Coronary artery (tissue), 2 donors: Measurements from ENCODE around the gene LLPH.

ENCODE experiments used
- DNase-seq: peaks from one replicate; pipeline ENCODE4 v3.0.0-alpha.2; 2017; ENCODE audit warnings: low spot score
- H3K27ac ChIP-seq, 2 donors: fragments of 200-600 bp; sonication (generic); one replicate each; pipeline ENCODE4 v1.5.1; 2016 to 2019
- H3K4me3 ChIP-seq: fragments of 200-600 bp; sonication (generic); 2 replicates; pipeline ENCODE4 v1.5.1; 2016; ENCODE audit warnings: mild to moderate bottlenecking, moderate library complexity
- TF ChIP-seq, protein P1 (sequence below): fragments of 200-600 bp; sonication (generic); IDR thresholded peaks from one replicate; pipeline ENCODE4 v1.5.1; 2019; ENCODE audit warnings: antibody characterized with exemption

The LLPH gene

DNA sequence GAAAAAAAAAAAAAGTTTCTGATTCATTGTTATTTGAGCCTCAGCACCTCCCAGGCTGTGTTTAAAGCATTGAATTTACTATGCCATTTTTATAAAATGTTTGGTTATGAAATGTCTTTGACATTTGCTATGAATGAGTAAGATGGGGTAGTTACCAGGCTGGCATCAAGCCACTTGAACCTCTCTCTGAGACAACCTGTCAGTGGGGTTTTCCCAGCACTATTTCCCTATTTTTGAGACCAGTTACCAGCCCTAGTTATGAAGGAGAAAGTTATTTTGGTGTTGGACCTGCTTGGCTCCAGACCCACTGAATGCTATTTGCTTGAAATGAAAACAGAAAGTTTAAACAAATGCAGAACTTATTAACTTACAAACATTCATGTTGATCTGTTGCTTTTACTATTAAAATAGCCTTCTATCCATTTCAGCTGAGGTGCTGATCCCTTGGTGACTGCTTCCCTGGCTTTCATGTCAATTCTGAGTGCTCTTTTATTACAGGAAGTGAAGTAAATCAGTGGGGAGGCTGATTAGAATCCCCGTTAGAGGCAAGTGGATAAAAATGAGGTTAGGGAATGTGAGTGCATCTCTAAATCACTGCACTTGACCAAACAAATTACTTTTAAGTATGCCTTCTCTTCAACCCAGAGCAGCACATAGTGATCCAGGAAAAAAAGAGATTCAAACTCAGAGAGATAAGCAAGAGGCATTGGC lies 37.8 kb downstream of the LLPH start:
- DNase-seq, result no peak
- no peak overlapping the region for H3K4me3 ChIP-seq
- H3K27ac ChIP-seq, result no peak overlapping the region
- TF ChIP-seq, protein P1, sequence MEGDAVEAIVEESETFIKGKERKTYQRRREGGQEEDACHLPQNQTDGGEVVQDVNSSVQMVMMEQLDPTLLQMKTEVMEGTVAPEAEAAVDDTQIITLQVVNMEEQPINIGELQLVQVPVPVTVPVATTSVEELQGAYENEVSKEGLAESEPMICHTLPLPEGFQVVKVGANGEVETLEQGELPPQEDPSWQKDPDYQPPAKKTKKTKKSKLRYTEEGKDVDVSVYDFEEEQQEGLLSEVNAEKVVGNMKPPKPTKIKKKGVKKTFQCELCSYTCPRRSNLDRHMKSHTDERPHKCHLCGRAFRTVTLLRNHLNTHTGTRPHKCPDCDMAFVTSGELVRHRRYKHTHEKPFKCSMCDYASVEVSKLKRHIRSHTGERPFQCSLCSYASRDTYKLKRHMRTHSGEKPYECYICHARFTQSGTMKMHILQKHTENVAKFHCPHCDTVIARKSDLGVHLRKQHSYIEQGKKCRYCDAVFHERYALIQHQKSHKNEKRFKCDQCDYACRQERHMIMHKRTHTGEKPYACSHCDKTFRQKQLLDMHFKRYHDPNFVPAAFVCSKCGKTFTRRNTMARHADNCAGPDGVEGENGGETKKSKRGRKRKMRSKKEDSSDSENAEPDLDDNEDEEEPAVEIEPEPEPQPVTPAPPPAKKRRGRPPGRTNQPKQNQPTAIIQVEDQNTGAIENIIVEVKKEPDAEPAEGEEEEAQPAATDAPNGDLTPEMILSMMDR, result no peak

DNA sequence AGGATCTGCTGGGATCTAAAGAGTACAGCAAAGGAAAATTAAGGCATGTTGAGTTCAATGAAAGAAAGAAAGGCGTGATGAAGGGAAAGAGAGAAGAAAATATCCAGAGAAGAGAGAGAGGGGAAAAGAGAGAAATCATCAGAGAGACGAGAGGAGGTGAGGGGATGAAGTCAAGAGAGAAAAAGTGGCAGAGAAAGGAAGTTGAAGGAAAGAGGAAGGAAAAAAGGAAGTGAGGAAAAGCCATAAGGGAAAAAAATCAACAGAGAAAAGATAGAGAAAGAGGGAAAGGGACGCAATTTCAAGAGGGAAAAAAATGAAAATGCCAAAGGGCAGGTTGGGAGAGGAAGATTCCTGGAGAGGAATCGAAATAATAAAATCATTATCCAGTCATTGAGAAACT lies 40.4 kb downstream of the LLPH start:
- TF ChIP-seq, protein P1, result no peak
- H3K27ac ChIP-seq, result no peak overlapping the region
- no peak for DNase-seq
- no peak overlapping the region for H3K4me3 ChIP-seq

DNA sequence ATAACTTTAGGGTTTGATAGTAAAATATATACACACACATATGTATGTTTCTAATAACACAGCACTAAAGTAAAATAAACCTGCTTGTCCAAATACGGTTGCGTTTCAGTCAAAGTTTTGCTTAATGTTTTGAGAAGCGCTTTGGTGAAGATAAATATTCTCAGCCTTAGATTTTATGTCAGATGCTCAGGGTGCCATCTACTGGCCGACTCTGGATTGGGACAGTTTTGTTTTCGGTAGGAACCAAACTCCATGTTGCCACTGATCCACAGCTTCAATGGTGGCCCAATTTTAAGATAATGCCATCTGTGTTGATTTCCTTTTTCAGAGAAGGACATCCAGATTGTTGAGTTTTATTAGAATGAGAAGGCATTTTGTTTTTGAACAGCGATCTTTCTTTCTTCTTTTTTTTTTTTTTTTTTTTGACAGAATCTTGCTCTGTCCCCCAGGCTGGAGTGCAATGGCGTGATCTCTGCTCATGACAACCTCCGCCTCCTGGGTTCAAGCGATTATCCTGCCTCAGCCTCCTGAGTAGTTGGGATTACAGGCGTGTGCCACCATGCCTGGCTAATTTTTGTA lies 43.1 kb downstream of the LLPH start:
- no peak for DNase-seq
- TF ChIP-seq, protein P1, result peak; percentile 54
- H3K4me3 ChIP-seq, result no peak overlapping the region
- no peak overlapping the region for H3K27ac ChIP-seq

- no peak for DNase-seq
- no peak overlapping the region for H3K4me3 ChIP-seq
Observed at GRCh38 chr12:66085998-66086397, 44.6 kb downstream of the LLPH start.

GRCh38 chr12:66085213-66085612 lies 45.3 kb downstream of the LLPH start:
- H3K4me3 ChIP-seq, result no peak overlapping the region
- no peak overlapping the region for H3K27ac ChIP-seq
- TF ChIP-seq, protein P1, result no peak
- DNase-seq, result no peak

More at GRCh38 chr12:66085998-66086397, 44.6 kb downstream of the LLPH start:
- H3K27ac ChIP-seq, result no peak overlapping the region
- TF ChIP-seq, protein P1, result no peak

DNA sequence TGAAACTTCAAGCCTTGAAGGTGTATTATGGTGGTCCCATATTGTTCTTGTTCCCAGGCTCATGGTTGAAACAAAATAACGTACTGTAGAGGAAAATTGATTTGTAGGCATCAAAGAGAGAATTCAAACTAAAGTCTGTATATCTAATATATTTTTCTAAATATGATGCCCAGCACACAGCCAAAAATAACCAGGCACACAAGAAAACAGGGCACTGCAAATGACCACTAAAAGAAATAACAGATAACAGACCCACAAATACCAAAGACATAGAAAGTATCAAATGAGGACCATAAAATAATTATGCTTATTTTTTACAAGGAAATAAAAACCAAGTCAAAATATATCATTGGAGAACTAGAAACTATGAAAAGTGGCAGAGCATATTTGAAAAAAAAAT lies 46.8 kb downstream of the LLPH start:
- no peak for DNase-seq
- Histone ChIP-seq H3K27ac (no peak overlapping the region), H3K4me3 (no peak overlapping the region)
- TF ChIP-seq, protein P1, result no peak

DNA sequence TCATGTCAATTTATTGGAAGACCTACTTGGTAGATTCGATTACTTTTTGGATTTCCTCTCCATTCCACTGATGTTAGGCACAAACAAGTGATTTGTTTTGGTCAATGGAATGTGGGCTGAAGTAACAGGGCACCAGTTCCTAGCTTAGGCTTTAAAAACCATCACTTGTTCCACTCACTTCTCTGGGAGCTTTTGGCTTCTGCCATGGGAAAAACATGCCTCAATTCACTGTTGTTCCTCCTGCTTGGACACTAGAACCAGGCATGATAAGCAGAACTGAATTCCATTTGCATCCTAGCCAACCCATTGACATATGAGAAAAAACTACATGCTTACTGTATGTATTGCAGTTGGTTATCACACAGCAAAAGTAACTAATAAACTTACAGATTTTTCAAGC lies 47.8 kb downstream of the LLPH start:
- no peak overlapping the region for H3K27ac ChIP-seq
- TF ChIP-seq, protein P1, result no peak
- DNase-seq, result no peak
- no peak overlapping the region for H3K4me3 ChIP-seq
